NCI-H510A (cell line): Measurements from ENCODE around the gene OR6B3.

Experiments
- DNase-seq: peaks from one replicate; lab custom pipeline; 2025; lab: John Stamatoyannopoulos, UW

The OR6B3 gene

GRCh38 chr2:240043279-240043989 lies 9.9 kb downstream of the OR6B3 start:
- DNase-seq = no peak

- no peak for DNase-seq
Measured at GRCh38 chr2:240042740-240043139, 10.6 kb downstream of the OR6B3 start.

GRCh38 chr2:240041363-240041762 lies 12.0 kb downstream of the OR6B3 start:
- DNase-seq = no peak

GRCh38 chr2:240037358-240037757 lies 16.0 kb downstream of the OR6B3 start:
- DNase-seq = no peak

DNA sequence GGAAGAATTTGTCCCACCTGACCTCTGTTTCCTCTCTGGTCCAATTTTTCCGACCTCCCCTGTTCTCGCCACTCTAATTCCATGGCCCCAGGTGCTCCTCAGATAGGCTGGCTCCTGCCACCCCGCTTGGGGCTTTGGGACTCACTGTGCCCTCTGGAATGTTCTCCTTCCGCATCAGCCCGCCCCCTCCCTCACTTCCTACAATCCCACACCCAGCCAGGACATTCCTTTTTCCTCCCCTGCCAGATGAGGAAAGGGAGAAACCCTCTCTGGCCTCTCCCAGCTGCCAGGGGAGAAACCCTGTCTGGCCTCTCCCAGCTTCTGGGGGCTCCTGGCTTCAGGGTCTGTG lies 20.0 kb downstream of the OR6B3 start:
- no peak for DNase-seq

DNA sequence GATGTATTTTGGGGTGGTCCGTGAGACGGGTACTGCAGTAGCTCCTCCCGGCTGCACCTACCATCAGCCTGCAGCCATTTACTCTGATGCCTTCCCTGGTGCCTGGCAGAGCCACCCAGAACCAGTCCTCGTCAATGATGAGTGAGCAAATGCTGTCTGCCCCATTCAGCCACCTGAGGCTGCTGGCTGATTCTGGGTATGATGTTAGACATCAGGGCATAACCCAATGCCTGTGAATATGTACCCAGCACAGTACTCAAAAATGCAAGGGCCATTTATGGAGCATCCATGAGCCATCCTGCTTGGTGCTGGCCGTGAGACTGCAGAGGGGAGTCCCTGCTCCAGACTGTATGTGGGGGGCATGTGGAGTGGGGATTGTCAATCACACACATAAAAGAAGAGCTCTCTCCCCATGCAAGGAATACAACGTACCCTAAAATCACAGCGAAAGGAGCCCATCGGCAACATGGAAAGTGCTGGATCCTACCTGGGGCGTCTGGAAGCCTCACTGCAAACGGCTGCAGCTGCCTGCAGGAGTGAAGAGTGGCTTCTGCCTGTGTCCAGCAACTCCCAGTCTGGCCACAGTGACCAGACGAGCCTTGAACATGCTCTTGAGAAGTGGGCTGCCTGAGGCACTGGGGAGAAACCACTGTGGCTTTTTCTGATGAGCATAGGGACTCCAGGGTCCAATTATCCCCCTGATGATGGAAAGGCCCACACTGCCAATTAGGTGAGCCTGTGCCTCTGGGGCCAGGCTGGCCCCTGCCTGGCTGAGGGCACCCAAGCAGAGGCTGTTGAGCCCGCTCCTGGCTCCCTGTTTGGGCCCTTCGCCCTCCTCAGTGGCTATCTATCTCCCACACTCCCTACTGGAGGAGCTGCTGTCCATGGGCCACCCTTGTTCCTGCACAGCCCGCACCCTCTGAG lies 20.7 kb downstream of the OR6B3 start:
- no peak for DNase-seq

DNA sequence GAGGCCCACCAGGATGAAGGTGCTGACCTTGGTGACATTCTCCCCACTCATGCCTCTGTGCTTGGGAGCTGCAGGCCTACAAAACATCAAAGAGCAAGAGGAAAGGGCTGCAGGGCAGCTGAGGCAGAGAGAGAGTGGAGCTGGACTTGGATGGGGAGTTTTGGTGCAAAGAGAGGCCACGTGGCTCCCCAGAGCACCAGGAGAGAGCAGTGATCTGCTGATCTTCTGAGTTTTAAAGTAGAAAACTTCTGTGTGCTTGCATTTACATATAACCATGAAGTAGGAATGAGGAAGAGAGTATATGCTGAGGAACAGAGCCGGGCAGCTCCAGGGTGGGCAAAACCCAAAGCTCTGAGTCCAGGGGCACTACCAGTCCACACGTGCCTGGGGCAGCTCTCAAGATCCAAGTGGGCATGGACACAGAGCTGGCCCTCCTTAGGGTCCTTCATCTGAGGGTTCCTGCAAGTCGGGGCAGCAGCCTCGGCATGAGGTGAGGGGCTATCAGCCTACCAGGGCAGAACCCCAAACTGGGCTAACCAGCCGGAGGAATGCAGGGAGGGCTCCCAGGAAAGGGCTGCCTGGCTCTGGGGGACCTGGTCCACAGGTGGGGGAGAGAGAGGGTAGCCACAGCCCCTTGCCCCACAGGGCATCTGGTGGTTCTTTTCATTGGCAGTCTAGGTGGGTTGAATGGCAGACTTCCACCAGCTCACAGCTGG lies 22.8 kb downstream of the OR6B3 start, which contains the start of gene OR6B2:
Gene OR6B2 (minus strand): TSS at position 51 of the 716 bp plus-strand sequence. CDS start 0 bp downstream, at position 51.
- no peak for DNase-seq

- no peak for DNase-seq
Measured at GRCh38 chr2:240024766-240025165, 28.6 kb downstream of the OR6B3 start.

- DNase-seq = no peak
Measured at GRCh38 chr2:240023792-240024191, 29.5 kb downstream of the OR6B3 start.

DNA sequence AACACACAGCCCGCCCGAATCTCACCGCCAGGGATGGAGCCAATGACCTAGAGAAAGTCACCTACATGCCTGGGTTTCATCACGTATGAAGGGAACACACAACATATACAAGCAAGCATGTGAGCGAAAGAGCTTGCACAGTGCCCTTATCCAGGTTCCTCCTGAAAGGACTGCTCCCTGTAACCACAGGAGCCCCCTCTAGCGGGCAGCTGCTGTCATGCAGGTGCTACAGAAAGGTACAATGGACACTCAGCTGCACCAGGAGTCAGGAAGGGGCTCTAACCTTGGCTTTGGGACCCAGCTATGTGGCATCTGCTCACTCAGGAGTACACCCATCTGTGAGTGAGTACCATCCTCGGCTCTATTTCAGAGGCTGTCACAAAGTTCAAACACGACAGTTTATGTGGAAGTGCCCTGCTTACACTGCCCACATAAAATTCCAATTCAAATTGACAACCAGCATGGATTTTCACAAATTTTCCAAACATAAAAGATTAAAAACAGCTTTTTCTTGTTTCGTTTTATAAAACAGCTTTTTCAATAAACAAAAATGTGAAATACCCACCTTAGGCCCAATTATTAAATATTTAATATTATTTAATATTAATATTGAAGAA lies 31.7 kb downstream of the OR6B3 start:
- DNase-seq = no peak

DNA sequence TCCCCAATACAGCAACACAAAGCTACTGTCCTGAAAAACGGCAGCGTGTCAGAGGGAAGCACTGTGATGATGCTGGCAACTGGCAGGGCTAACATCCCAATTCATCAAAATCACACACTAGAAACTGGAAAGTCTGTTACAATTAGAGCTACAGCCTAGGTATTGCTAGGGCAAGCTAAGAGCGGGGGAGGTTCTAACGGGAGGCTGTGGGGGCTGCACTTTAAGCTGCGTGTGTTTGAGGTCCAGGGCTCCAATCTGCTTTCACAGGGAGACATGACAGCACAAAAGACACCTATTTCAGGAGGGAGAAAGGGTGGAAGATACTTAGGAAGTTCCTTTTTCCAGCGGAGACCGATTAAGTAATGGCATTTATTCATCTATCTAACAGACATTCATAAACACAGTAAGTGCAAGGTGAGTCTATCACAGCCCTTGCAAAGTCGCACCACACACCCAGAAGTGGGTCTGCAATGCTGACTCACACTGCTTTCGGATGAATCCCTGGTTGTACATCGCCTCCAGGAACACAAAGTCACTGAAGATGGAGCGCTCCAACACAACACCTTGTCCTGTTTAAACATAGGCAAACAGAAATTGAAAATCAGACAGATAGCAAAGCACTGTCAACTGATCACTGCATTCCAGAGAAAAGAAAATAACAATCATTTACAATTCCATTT lies 35.1 kb downstream of the OR6B3 start:
- DNase-seq = no peak

DNA sequence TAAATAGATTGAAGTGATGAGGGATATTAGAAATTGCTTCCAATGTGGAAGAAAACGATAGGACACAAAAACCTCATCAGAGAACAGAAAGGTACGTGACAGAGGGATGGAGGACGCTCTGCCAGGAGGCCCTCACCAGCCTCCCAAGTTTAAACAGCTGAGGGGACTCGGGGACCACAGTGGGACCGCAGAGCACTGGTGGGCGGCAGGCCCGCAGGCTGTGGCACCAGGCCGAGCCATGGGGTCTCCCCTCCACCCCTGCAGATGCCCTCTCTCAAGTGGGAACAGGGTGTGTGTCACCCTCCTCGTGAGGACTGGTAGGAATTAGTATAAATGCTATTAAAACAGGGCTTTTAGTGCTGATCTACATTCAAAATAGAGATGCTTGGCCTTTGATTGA lies 39.0 kb downstream of the OR6B3 start:
- no peak for DNase-seq

DNA sequence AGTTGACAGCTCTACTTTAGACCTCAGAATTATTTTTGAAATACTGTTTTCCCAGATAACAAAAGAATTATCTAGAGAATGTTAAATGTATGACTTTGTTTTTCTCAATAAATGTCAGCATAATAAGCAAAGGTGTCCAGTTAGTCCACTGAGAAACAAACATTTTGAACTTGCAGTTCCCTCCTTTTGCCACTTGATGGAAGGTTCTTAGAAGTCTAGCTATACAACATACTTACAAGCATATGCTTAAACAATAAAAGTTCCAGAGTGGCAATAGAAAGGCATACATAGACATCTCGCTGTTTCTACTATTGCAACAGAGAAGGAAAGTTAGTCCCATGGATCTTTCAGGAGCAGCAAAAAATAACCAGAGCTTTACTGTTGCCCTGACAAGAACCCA lies 40.0 kb downstream of the OR6B3 start:
- DNase-seq = no peak

GRCh38 chr2:240002983-240003382 lies 50.3 kb downstream of the OR6B3 start:
- DNase-seq = no peak

DNA sequence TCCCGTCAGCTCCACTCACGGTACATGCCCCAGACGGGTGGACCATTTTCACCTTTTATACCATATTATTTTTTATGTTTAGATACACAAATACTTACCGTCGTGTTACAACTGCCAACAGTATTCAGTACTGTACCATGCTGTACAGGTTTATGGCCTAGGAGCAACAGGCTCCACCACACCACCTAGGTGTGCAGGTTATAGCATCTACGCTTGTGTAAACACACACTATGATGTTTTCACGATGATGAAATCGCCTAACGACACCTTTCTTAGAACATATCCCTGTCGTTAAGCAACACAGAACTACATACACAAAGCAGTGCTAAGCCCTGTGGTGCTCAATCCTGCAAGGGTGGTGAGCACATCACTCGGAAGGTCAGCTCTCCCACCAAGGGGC lies 52.6 kb downstream of the OR6B3 start:
- no peak for DNase-seq

GRCh38 chr2:239997686-239998409 lies 55.5 kb downstream of the OR6B3 start:
- DNase-seq = no peak
